HG03558 (cell line): ENCODE measurements around the gene NOTCH3.

Source experiments
- ATAC-seq: cut with Tn5 transposase; IDR thresholded peaks from one replicate; pipeline ENCODE4 v1.9.1; 2021; ENCODE audit warnings: moderate number of reproducible peaks; ENCODE audit not compliant: unreplicated experiment; ENCODE audit errors: extremely low read depth

The NOTCH3 gene

GRCh38 chr19:15111758-15112157 is 89.0 kb downstream of the NOTCH3 start:
- no peak for ATAC-seq

DNA sequence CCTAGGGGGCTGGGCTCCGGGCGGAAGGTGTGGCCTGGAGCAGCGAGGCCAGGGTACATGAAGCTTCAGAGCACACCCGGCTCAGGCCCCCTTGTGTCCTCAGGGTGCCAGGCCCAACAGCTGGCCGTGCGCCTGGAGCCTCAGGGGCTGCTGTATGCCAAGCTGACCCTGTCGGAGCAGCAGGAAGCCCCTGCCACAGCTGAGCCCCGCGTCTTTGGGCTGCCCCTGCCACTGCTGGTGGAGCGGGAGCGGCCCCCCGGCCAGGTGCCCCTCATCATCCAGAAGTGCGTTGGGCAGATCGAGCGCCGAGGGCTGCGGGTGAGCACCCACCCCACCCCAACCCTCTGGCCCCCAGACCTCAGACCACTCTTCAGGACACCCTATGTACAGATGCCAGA is 90.4 kb downstream of the NOTCH3 start:
- ATAC-seq: no peak

DNA sequence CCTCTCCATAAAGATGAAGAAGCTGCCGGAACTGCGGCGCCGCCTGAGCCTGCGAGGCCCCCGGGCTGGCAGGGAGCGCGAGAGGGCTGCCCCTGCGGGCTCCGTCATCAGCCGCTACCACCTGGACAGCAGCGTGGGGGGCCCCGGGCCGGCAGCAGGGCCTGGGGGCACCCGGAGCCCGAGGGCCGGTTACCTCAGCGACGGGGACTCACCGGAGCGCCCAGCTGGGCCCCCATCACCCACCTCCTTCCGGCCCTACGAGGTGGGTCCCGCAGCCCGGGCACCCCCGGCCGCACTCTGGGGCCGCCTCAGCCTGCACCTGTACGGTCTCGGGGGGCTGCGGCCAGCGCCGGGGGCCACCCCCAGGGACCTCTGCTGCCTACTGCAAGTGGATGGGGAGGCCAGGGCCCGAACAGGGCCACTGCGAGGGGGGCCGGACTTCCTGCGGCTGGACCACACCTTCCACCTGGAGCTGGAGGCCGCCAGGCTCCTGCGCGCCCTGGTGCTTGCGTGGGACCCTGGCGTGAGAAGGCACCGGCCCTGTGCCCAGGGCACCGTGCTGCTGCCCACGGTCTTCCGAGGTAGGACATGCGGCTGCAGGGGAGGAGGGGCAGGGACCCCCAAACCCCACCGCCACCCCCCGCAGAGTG is 90.9 kb downstream of the NOTCH3 start:
- ATAC-seq: no peak
